Endothelial cell of umbilical vein (primary cell): ENCODE results near the gene TBX15. TPM values are rescaled to one million over a fixed set of nuclear protein-coding genes. Genes with fewer than 3 reads are reported as not detected.
A peak's percentile ranks its signal among the peaks of the same experiment; 100 is the strongest.

Source experiments
- BruUV-seq: library from RNA; stranded (reverse); fragments of 400-500 nt; replicated peaks from 2 replicates; lab custom pipeline; 2021; lab: Mats Ljungman, UMichigan
- CTCF ChIA-PET: fragments of 300-600, 350-600 bp; sonication (Branson Sonifier 250); formaldehyde crosslinking; loops from one replicate; lab custom pipeline; 2021; ENCODE audit warnings: antibody characterized with exemption, inconsistent platforms; lab: Charles Lee
- POLR2A ChIA-PET: fragments of 300-600, 350-600 bp; sonication (Branson Sonifier 250); formaldehyde crosslinking; loops from one replicate; lab custom pipeline; 2021; ENCODE audit warnings: antibody characterized with exemption, inconsistent platforms; lab: Charles Lee
- DNase-seq: peaks from one replicate; pipeline ENCODE4 v3.0.0-alpha.2; 2011; ENCODE audit warnings: low read depth, low spot score
- FAIRE-seq: peaks from 2 replicates; lab custom pipeline; 2011; peaks lifted over from hg19 to GRCh38; lab: Jason Lieb, UNC
- H2AFZ ChIP-seq: 2 replicates; pipeline ENCODE4 v1.6.0; 2012; ENCODE audit warnings: low read depth, low read length, control low read depth, inconsistent platforms
- H3K27ac ChIP-seq: 2 replicates; pipeline ENCODE4 v1.5.1; 2011; ENCODE audit warnings: low read depth, mild to moderate bottlenecking, control low read depth, low read length, moderate library complexity; ENCODE audit not compliant: insufficient read depth
- H3K27me3 ChIP-seq, 2 experiments: 2 replicates each; pipeline versions ENCODE4 v1.6.0 to v1.6.1; 2011; ENCODE audit warnings: low read length in 2 of 2, mixed read lengths in 1 of 2; ENCODE audit not compliant: control insufficient read depth in 2 of 2, insufficient read depth in 2 of 2
- H3K36me3 ChIP-seq, 2 experiments: 2 replicates in 1 of 2; 3 replicates in 1 of 2; pipeline ENCODE4 v1.5.1; 2011; ENCODE audit warnings: low read length in 2 of 2, mild to moderate bottlenecking in 1 of 2, moderate library complexity in 1 of 2; ENCODE audit not compliant: control insufficient read depth in 2 of 2, insufficient read depth in 2 of 2; ENCODE audit errors: extremely low read depth in 1 of 2
- H3K4me1 ChIP-seq: 3 replicates; pipeline ENCODE4 v1.5.1; 2011; ENCODE audit warnings: mild to moderate bottlenecking, low read length; ENCODE audit not compliant: control insufficient read depth, insufficient read depth; ENCODE audit errors: extremely low read depth
- H3K4me2 ChIP-seq: 2 replicates; pipeline ENCODE4 v1.6.1; 2011; ENCODE audit warnings: low read length, control low read depth, mixed read lengths; ENCODE audit not compliant: insufficient read depth
- H3K4me3 ChIP-seq, 3 experiments: fragments of 200-600 bp in 1 of 3; sonication (generic), shearing (Covaris generic) in 1 of 3; replicated peaks in 1 of 3; 2 replicates each; pipeline ENCODE4 v1.5.1; 2011 to 2016; ENCODE audit warnings: control low read depth in 3 of 3, low read length in 3 of 3, mild to moderate bottlenecking in 2 of 3, inconsistent platforms in 1 of 3, low read depth in 1 of 3, moderate library complexity in 1 of 3; ENCODE audit not compliant: insufficient read depth in 1 of 3
- H3K79me2 ChIP-seq: 2 replicates; pipeline ENCODE4 v1.6.0; 2012; ENCODE audit warnings: low read length, inconsistent platforms; ENCODE audit not compliant: control insufficient read depth, insufficient read depth
- H3K9ac ChIP-seq: replicated peaks from 2 replicates; pipeline ENCODE3; 2011; ENCODE audit warnings: low read length, control low read depth; ENCODE audit not compliant: insufficient read depth; ENCODE audit errors: extremely low read depth
- H3K9me1 ChIP-seq: replicated peaks from 3 replicates; pipeline ENCODE4 v1.6.0; 2011; ENCODE audit warnings: mild to moderate bottlenecking, low read length; ENCODE audit not compliant: control insufficient read depth, insufficient read depth; ENCODE audit errors: extremely low read depth
- H3K9me3 ChIP-seq: replicated peaks from 2 replicates; pipeline ENCODE4 v1.5.1; 2012; ENCODE audit warnings: low read length, inconsistent platforms; ENCODE audit not compliant: control insufficient read depth, insufficient read depth
- H4K20me1 ChIP-seq: replicated peaks from 2 replicates; pipeline ENCODE3; 2011; ENCODE audit warnings: mild to moderate bottlenecking, low read length; ENCODE audit not compliant: control insufficient read depth, insufficient read depth; ENCODE audit errors: extremely low read depth
- JUN ChIP-seq: IDR thresholded peaks from 2 replicates; pipeline ENCODE4 v1.6.1; 2011; ENCODE audit warnings: borderline replicate concordance, low read depth; ENCODE audit not compliant: insufficient read length, insufficient read depth
- MAX ChIP-seq: IDR thresholded peaks from 2 replicates; pipeline ENCODE4 v1.6.1; 2011; ENCODE audit not compliant: insufficient read depth, insufficient read length
- POLR2A ChIP-seq: IDR thresholded peaks from 2 replicates; pipeline ENCODE4 v1.6.1; 2012; ENCODE audit warnings: low read depth, mild to moderate bottlenecking, control low read depth, low read length
- dilution Hi-C: fragments of 300-500 bp; cut with MboI; formaldehyde crosslinking; loops from one replicate; pipeline ENCODE4 v1.15.0; 2019; ENCODE audit warnings: low sequenced_read_pairs; ENCODE audit not compliant: extremely low pct_ligation_motif_present
- intact Hi-C: fragments of 100-400 bp; cut with micrococcal nuclease; formaldehyde crosslinking; loops from one replicate; pipeline ENCODE4 v1.10.0; 2022
- polyA plus RNA-seq, 4 experiments: library from polyadenylated mRNA; depleted of rRNA in 3 of 4; stranded (reverse) in 3 of 4; unstranded in 1 of 4; fragments of >200 nt; gene quantifications; 2 replicates each; pipeline versions ENCODE4 v1.2.1 to v1.2.3, GENCODE V29; 2011 to 2012; ENCODE audit warnings: missing spikeins in 1 of 4
- total RNA-seq: library from RNA; stranded (reverse); gene quantifications from 2 replicates; pipeline ENCODE4 v1.2.3, GENCODE V29; 2021
- TF ChIP-seq, protein P1 (sequence below), 2 donors: IDR thresholded peaks; 1 replicate in 1 of 2; 2 replicates in 1 of 2; pipeline ENCODE4 v1.5.1; 2011; ENCODE audit warnings: low read length in 2 of 2, mild to moderate bottlenecking in 2 of 2, moderate library complexity in 2 of 2, control low read depth in 1 of 2, inconsistent platforms in 1 of 2, low read depth in 1 of 2; ENCODE audit not compliant: insufficient read depth in 1 of 2; ENCODE audit errors: extremely low read depth in 1 of 2

The TBX15 gene
- total and polyA plus RNA-seq, 2 donors (not counting 3 experiments of a cell fraction or from before 2014, with no cell fraction given), result 0.01 TPM; not detected in 1

- no peaks in the 10 kb centered on the region for H3K36me3 ChIP-seq
- peak overlapping the region in 1 of 3 experiments; percentile 3 for H3K4me3 ChIP-seq
- no peak overlapping the region for H3K9ac ChIP-seq
- H3K4me2 ChIP-seq, result no peak overlapping the region
- no peak overlapping the region for H2AFZ ChIP-seq
- FAIRE-seq (peak; percentile 88), DNase-seq (peak; percentile 81)
- CTCF ChIA-PET, result interaction anchor here (0.6 to 2.7 kb wide), 28 partner anchors 9 to 1040 kb away, joined by 3 to 69 read pairs (median 5); no protein-coding TSS in a partner anchor
- TF ChIP-seq POLR2A (no peak), MAX (no peak), JUN (peak; percentile 12)
- TF ChIP-seq, protein P1, sequence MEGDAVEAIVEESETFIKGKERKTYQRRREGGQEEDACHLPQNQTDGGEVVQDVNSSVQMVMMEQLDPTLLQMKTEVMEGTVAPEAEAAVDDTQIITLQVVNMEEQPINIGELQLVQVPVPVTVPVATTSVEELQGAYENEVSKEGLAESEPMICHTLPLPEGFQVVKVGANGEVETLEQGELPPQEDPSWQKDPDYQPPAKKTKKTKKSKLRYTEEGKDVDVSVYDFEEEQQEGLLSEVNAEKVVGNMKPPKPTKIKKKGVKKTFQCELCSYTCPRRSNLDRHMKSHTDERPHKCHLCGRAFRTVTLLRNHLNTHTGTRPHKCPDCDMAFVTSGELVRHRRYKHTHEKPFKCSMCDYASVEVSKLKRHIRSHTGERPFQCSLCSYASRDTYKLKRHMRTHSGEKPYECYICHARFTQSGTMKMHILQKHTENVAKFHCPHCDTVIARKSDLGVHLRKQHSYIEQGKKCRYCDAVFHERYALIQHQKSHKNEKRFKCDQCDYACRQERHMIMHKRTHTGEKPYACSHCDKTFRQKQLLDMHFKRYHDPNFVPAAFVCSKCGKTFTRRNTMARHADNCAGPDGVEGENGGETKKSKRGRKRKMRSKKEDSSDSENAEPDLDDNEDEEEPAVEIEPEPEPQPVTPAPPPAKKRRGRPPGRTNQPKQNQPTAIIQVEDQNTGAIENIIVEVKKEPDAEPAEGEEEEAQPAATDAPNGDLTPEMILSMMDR (IDR thresholded peaks at IDR 0.05; ENCODE audit: extremely low read depth in 1 of 2, insufficient read depth in 1 of 2, low read depth in 1 of 2, low read length in 2 of 2), result peak; percentile 42 to 54
- dilution Hi-C loops, result no loop called here
- H3K9me1 ChIP-seq, result no peaks in the 10 kb centered on the region
- no peak overlapping the region for H3K27ac ChIP-seq
- POLR2A ChIA-PET, result no interaction called here
- no peaks in the 10 kb centered on the region for H4K20me1 ChIP-seq
- no TSS peak for BruUV-seq
- H3K9me3 ChIP-seq, result no peaks in the 10 kb centered on the region
- H3K79me2 ChIP-seq, result no peaks in the 10 kb centered on the region
- intact Hi-C loops, result loop anchor here (1.0 to 10.0 kb wide), 3 partner anchors 269 to 934 kb away; no protein-coding TSS in a partner anchor
- peaks cover 10% of the 10 kb centered on the region for H3K4me1 ChIP-seq
- peaks cover 59 to 70% of the 10 kb centered on the region in 2 experiments for H3K27me3 ChIP-seq
Measured at GRCh38 chr1:119008483-119009311, 20.6 kb upstream of the TBX15 start.
